KBM-7 (cell line): ENCODE results near the gene RAB6D.
"Not testable (repeated sequence)": the region's sequence is repeated elsewhere in the genome, so short reads cannot be mapped to it uniquely, and the experiment has no call there.

Experiments used
- DNase-seq: peaks from one replicate; pipeline ENCODE4 v3.0.0-alpha.2; 2015
- in situ Hi-C: fragments of 300-500 bp; cut with MboI; formaldehyde crosslinking; loops from 2 replicates; pipeline ENCODE4 v1.14.3; 2020; ENCODE audit warnings: low sequenced_read_pairs, low pct_unique_long_range_greater_than_20kb, mixed read lengths

Gene RAB6D

DNA sequence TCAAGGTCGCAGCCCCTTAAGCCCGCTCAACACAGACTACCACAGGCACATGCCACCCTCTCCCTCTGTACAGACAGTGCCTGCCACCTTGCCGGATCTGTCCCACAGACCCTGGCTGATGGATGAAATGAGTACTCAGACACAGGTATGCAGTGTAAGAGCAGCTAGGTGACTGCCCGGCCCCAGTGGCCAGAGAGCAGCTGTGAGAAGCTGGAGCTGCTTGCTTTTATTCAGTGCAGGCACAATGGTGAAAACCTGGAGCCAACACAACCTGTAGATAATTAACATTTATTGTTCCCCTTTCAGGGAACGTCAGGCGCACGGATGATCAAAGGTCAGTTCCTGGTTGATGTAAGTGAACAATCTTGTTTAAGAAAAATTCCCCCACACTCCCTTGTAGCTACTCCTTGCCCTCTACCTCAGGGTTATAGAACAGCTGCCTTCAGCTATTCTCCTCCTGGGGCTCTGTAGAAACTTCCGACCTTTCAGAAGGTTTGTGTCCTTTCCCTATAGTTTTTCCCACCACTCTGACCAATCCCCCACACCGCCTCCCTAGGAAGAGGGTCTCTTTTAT, 4.6 kb upstream of the RAB6D start:
- DNase-seq, result not testable (repeated sequence)
- in situ Hi-C loops, result loop anchor here (25.0 kb wide), 1 partner anchor 1081 kb away; no protein-coding TSS in a partner anchor

- in situ Hi-C loops, result loop anchor here (25.0 kb wide), 1 partner anchor 1080 kb away; no protein-coding TSS in a partner anchor
- DNase-seq, result no peak
Observed at GRCh38 chr2:131367352-131367751, 3.4 kb upstream of the RAB6D start.

DNA sequence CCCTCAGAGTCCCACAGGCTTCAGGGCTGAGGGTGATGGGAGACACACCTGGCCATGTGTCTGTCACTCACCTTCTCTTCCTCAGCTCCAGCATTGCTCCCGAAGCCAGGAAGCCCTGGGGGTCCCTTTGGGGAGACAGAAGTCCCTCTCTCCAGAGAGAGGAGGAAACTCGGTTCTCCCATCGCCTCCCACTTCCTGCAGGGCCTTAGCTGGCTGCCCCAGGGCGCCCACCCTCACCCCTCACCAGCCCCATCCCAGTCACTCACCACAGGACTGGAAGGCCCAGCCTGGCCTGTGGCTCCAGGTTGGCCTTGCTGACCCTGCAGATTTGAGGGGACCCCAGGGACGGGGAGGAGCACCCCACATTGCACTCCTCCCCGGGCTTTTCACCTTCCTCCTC, 2.7 kb upstream of the RAB6D start:
- in situ Hi-C loops, result loop anchor here (25.0 kb wide), 1 partner anchor 1079 kb away; no protein-coding TSS in a partner anchor
- DNase-seq, result no peak

GRCh38 chr2:131365452-131365851, 1.5 kb upstream of the RAB6D start:
- in situ Hi-C loops, result loop anchor here (25.0 kb wide), 1 partner anchor 1078 kb away; no protein-coding TSS in a partner anchor
- DNase-seq, result no peak

GRCh38 chr2:131363213-131363612, 755 bp downstream of the RAB6D start:
- in situ Hi-C loops, result loop anchor here (25.0 kb wide), 1 partner anchor 1076 kb away; no protein-coding TSS in a partner anchor
- DNase-seq, result peak; percentile 4

- not testable (repeated sequence) for DNase-seq
- in situ Hi-C loops, result loop anchor here (25.0 kb wide), 1 partner anchor 1074 kb away; no protein-coding TSS in a partner anchor
Observed at GRCh38 chr2:131361773-131362172, 2.2 kb downstream of the RAB6D start.

- DNase-seq, result not testable (repeated sequence)
- in situ Hi-C loops, result loop anchor here (25.0 kb wide), 1 partner anchor 1066 kb away; no protein-coding TSS in a partner anchor
Observed at GRCh38 chr2:131353167-131353697, 10.7 kb downstream of the RAB6D start.

DNA sequence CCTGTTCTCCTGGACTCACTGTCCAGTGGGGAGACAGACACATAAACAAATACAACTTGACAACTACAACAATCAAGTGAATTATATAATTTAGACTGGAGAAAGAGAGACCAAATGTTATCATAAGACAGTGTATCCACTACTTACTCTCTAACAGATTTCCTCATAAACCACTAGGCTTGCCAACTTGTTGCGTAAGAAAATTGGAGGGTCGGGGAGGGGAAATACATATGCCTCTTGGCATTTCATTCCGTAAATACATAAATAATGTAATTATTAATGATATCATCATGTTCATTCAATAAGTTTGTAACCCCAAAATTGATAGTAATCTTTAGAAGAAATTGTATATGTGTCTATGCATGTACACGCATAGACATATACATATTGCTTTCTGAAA, 14.9 kb downstream of the RAB6D start:
- in situ Hi-C loops, result no loop called here
- no peak for DNase-seq

DNA sequence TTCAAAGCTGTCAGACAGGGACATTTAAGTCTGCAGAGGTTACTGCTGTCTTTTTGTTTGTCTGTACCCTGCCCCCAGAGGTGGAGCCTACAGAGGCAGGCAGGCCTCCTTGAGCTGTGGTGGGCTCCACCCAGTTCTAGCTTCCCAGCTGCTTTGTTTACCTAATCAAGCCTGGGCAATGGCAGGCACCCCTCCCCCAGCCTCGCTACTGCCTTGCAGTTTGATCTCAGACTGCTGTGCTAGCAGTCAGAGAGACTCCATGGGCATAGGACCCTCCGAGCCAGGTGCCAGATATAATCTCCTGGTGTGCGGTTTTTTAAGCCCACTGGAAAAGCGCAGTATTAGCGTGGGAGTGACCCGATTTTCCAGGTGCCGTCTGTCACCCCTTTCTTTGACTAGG, 16.9 kb downstream of the RAB6D start:
- DNase-seq, in situ Hi-C loops: not testable (repeated sequence)

GRCh38 chr2:131339307-131339706, 24.7 kb downstream of the RAB6D start:
- in situ Hi-C loops, DNase-seq: not testable (repeated sequence)

GRCh38 chr2:131335319-131335718, 28.6 kb downstream of the RAB6D start:
- in situ Hi-C loops, DNase-seq: not testable (repeated sequence)

DNA sequence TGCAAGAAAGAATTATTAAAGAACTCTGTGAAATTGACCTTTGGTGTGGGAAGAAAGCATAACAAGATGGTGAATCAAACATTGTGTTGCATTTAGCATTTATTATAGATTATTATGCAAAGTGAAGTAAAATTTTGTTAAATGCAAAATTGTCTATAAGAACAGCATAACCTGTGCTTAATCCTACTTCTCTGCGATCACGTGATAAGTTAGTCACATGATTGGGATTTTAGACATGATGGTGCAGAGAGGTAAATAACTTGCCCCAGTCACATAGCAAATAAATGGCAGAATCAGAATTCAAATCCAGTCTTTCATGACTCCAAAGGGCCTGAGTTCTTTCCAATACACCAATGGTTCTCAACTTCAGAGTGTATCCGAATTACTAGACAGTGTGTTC, 31.3 kb downstream of the RAB6D start:
- in situ Hi-C loops, DNase-seq: not testable (repeated sequence)

DNA sequence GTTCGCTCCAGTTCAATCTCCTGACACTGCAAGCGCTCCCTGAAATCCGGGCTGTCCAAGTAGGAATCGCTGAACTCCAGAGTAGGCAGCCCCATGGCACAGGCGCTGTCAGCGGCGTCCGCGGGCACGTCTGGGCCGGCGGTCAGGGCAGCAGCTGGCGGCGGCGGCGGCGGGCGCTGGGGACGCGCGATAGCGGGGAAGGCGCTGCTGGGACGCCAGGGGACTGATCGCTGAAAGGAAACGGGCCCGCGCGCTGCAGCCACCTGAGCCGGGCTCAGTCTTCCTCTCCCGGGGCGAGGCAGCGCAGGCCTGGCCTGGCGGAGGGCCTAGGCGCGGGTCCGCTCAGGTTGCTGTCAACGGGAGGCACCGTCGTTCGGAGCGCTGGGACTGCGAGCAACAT, 33.0 kb downstream of the RAB6D start:
- in situ Hi-C loops, DNase-seq: not testable (repeated sequence)

DNA sequence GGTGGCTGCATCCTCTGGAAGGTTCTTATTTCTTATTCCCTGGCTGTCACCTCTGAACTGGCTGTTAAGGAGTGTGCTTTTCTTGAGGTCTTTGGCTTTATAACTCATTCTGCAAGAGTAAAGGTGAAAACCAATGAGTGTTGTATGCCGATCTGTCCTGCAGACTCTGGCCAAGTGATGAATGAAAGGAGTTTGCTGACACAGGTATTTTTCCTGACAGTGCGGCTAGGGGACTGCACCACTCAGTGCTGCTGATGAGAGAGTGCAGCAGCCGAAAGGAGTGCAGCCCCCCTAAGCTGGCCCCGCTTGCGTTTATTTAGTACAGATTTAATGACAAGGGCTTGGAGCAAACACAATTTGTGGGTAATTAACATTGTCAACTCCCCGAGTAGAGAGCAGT, 41.8 kb downstream of the RAB6D start:
- in situ Hi-C loops, result no loop called here
- DNase-seq, result no peak

- DNase-seq, in situ Hi-C loops: not testable (repeated sequence)
Observed at GRCh38 chr2:131321344-131321743, 42.6 kb downstream of the RAB6D start.

DNA sequence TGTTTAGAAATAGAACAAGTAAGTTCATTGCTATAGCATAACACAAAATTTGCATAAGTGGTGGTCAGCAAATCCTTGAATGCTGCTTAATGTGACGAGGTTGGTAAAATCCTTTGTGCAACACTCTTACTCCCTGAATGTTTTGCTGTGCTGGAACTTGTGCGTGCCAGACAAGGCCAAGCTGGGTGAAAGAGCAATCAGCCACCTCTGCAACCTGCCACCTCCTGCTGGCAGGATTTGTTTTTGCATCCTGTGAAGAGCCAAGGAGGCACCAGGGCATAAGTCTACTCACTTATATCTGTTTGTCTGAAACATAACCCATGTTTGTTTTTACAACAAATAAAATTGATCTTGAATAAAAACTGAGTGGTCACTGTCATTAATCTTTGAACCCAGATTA, 53.0 kb downstream of the RAB6D start:
- DNase-seq, result peak; percentile 3

More for the DNA sequence above, 53.0 kb downstream of the RAB6D start:
- in situ Hi-C loops, result not testable (repeated sequence)
